Esophagus squamous epithelium (tissue), 4 donors: ENCODE results near the gene ZDHHC3.

Experiments used
- POLR2A ChIP-seq, 4 donors: fragments of 450-650 bp; IDR thresholded peaks; one replicate each; pipeline ENCODE4 v1.6.1; 2017; ENCODE audit warnings: antibody characterized with exemption in 4 of 4, mild to moderate bottlenecking in 4 of 4, moderate library complexity in 3 of 4
- TF ChIP-seq, protein P1 (sequence below), 6 experiments: fragments of 450-650 bp in 4 of 6; fragments of 200-600 bp in 2 of 6; sonication (generic) in 2 of 6; IDR thresholded peaks; one replicate each; pipeline ENCODE4 v1.5.1; 2016 to 2019; ENCODE audit warnings: antibody characterized with exemption in 6 of 6, mild to moderate bottlenecking in 4 of 6, moderate library complexity in 4 of 6

DNA sequence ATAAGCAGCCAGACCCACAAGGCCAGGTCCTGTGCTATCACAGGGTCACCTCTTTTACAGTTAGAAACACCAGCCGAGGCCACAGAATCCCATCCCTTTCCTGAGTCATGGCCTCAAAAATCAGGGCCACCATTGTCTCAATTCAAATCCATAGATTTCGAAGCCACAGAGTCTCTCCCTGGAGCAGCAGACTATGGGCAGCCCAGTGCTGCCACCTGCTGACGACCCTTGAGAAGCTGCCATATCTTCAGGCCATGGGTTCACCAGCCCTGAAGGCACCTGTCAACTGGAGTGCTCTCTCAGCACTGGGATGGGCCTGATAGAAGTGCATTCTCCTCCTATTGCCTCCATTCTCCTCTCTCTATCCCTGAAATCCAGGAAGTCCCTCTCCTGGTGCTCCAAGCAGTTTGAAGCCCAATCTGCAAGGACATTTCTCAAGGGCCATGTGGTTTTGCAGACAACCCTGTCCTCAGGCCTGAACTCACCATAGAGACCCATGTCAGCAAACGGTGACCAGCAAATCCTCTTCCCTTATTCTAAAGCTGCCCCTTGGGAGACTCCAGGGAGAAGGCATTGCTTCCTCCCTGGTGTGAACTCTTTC is 62.0 kb downstream of the ZDHHC3 start:
- no peak for TF ChIP-seq POLR2A (IDR thresholded peaks at IDR 0.05)
- TF ChIP-seq, protein P1, sequence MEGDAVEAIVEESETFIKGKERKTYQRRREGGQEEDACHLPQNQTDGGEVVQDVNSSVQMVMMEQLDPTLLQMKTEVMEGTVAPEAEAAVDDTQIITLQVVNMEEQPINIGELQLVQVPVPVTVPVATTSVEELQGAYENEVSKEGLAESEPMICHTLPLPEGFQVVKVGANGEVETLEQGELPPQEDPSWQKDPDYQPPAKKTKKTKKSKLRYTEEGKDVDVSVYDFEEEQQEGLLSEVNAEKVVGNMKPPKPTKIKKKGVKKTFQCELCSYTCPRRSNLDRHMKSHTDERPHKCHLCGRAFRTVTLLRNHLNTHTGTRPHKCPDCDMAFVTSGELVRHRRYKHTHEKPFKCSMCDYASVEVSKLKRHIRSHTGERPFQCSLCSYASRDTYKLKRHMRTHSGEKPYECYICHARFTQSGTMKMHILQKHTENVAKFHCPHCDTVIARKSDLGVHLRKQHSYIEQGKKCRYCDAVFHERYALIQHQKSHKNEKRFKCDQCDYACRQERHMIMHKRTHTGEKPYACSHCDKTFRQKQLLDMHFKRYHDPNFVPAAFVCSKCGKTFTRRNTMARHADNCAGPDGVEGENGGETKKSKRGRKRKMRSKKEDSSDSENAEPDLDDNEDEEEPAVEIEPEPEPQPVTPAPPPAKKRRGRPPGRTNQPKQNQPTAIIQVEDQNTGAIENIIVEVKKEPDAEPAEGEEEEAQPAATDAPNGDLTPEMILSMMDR (IDR thresholded peaks at IDR 0.05), result peak; percentile 35 to 85 (median 76)
